ENCODE results near the gene CYB5R2. TPM values are rescaled to one million over a fixed set of nuclear protein-coding genes. Genes with fewer than 3 reads are reported as not detected.

CYB5R2 gene
- total and polyA plus RNA-seq, 2 experiments from 2014 or later: 40.9 to 56.2 TPM

GRCh38 chr11:7638710-7639642, 34.3 kb downstream of the CYB5R2 start:
- TF ChIP-seq STAT1 (IDR thresholded peaks at IDR 0.05; ENCODE audit: unreplicated experiment): no peak
- no peak for TF ChIP-seq ZNF114 (CRISPR knock-in tag; IDR thresholded peaks at IDR 0.05)
- TF ChIP-seq JUNB (IDR thresholded peaks at IDR 0.05; ENCODE audit: unreplicated experiment): no peak
- H3K4me3 ChIP-seq: no peak overlapping the region
- Mint-ChIP-seq H3K4me3 (no peak overlapping the region), H3K36me3 (ENCODE audit: low read depth) (peaks cover 10% of the 10 kb centered on the region), H3K4me1 (peaks cover 36% of the 10 kb centered on the region), H3K27ac (no peak overlapping the region), H3K9me3 (no peaks in the 10 kb centered on the region), H3K27me3 (ENCODE audit: insufficient read depth, low read depth, poor library complexity) (peaks cover 4% of the 10 kb centered on the region)
- H3K27me3 ChIP-seq (ENCODE audit: insufficient read depth): no peaks in the 10 kb centered on the region
- ATAC-seq: no peak
- H3K36me3 ChIP-seq (ENCODE audit: insufficient read depth): no peaks in the 10 kb centered on the region
- no peaks in the 10 kb centered on the region for H3F3A ChIP-seq (replicated peaks; ENCODE audit: low read depth)
- no peak for DNase-seq (ENCODE audit: low spot score)
- H4K20me1 ChIP-seq (replicated peaks; ENCODE audit: insufficient read depth): no peaks in the 10 kb centered on the region
- H3K4me2 ChIP-seq: no peak overlapping the region
- H2AFZ ChIP-seq: no peak overlapping the region
- H3K27ac ChIP-seq (ENCODE audit: low read depth): no peak overlapping the region
- peaks cover 6% of the 10 kb centered on the region; the same call in 1 of the 2 replicates for H3K9me2 ChIP-seq (ENCODE audit: insufficient read depth)
- H3K79me2 ChIP-seq (replicated peaks; ENCODE audit: insufficient read depth): no peaks in the 10 kb centered on the region
- H3K4me1 ChIP-seq (ENCODE audit: insufficient read depth): no peaks in the 10 kb centered on the region

- no peak overlapping the region for H3K4me3 ChIP-seq
- H3F3A ChIP-seq (replicated peaks; ENCODE audit: low read depth): no peaks in the 10 kb centered on the region
- H3K27ac ChIP-seq (ENCODE audit: low read depth): no peak overlapping the region
- H3K27ac Mint-ChIP-seq: no peak overlapping the region
- DNase-seq (ENCODE audit: low spot score) (no peak), ATAC-seq (no peak; the same call in 1 of the 3 replicates)
- no peaks in the 10 kb centered on the region for H3K36me3 ChIP-seq (ENCODE audit: insufficient read depth)
- peaks cover 6% of the 10 kb centered on the region; the same call in 1 of the 2 replicates for H3K9me2 ChIP-seq (ENCODE audit: insufficient read depth)
- H3K4me1 ChIP-seq (ENCODE audit: insufficient read depth): no peaks in the 10 kb centered on the region
- H3K4me2 ChIP-seq: no peak overlapping the region
- H3K36me3 Mint-ChIP-seq (ENCODE audit: low read depth): peaks cover 10% of the 10 kb centered on the region
- peaks cover 4% of the 10 kb centered on the region for H3K27me3 Mint-ChIP-seq (ENCODE audit: insufficient read depth, low read depth, poor library complexity)
- H4K20me1 ChIP-seq (replicated peaks; ENCODE audit: insufficient read depth): no peaks in the 10 kb centered on the region
- H2AFZ ChIP-seq: no peak overlapping the region
- H3K79me2 ChIP-seq (replicated peaks; ENCODE audit: insufficient read depth): no peaks in the 10 kb centered on the region
- H3K27me3 ChIP-seq (ENCODE audit: insufficient read depth): no peaks in the 10 kb centered on the region
- peaks cover 36% of the 10 kb centered on the region for H3K4me1 Mint-ChIP-seq
- H3K9me3 Mint-ChIP-seq: no peaks in the 10 kb centered on the region
- no peak overlapping the region for H3K4me3 Mint-ChIP-seq
- TF ChIP-seq CTCF (conservative IDR thresholded peaks at IDR 0.05; ENCODE audit: low read depth in 2 of 2) (no peak), EZH2phosphoT487 (IDR thresholded peaks at IDR 0.05; ENCODE audit: unreplicated experiment) (no peak), REST (IDR thresholded peaks at IDR 0.05; ENCODE audit: unreplicated experiment) (no peak), ZNF331 (CRISPR knock-in tag; IDR thresholded peaks at IDR 0.05; ENCODE audit: low read depth) (no peak), EZH2 (IDR thresholded peaks at IDR 0.05; ENCODE audit: low read depth, unreplicated experiment) (no peak), ETS1 (IDR thresholded peaks at IDR 0.05) (no peak), POLR2AphosphoS5 (IDR thresholded peaks at IDR 0.05; ENCODE audit: low read depth) (no peak), NANOG (IDR thresholded peaks at IDR 0.05; ENCODE audit: borderline replicate concordance) (no peak), ZNF114 (CRISPR knock-in tag; IDR thresholded peaks at IDR 0.05) (no peak), JUNB (IDR thresholded peaks at IDR 0.05; ENCODE audit: unreplicated experiment) (no peak), CREB1 (CRISPR knock-in tag; IDR thresholded peaks at IDR 0.05; ENCODE audit: low read depth) (no peak), STAT1 (IDR thresholded peaks at IDR 0.05; ENCODE audit: unreplicated experiment) (no peak)
Observed at GRCh38 chr11:7637447-7638157, 35.7 kb downstream of the CYB5R2 start.
